ENCODE results near the gene BST1. TPM values are rescaled to one million over a fixed set of nuclear protein-coding genes. Genes with fewer than 3 reads are reported as not detected.

BST1 gene
- total RNA-seq, 1 donor from 2014 or later: 2.7 TPM

- no peak overlapping the region for H3K27ac ChIP-seq (replicated peaks)
- H3K27me3 ChIP-seq (ENCODE audit: low read depth): no peaks in the 10 kb centered on the region
- H3K4me3 ChIP-seq: no peak overlapping the region
- H3K36me3 ChIP-seq: no peaks in the 10 kb centered on the region
- no peaks in the 10 kb centered on the region for H3K4me1 ChIP-seq
- no peak for TF ChIP-seq CTCF (IDR thresholded peaks at IDR 0.05; ENCODE audit: borderline replicate concordance)
- intact Hi-C loops (cut with micrococcal nuclease): no loop called here
- DNase-seq: no peak
- H3K9me3 ChIP-seq (replicated peaks): peaks cover 22% of the 10 kb centered on the region
Observed at GRCh38 chr4:15746110-15746509, 43.2 kb downstream of the BST1 start.

- no peak overlapping the region for H3K4me3 ChIP-seq
- H3K9me3 ChIP-seq (replicated peaks): peaks cover 6% of the 10 kb centered on the region
- no peak for TF ChIP-seq CTCF (IDR thresholded peaks at IDR 0.05; ENCODE audit: borderline replicate concordance)
- no peak overlapping the region for H3K27ac ChIP-seq (replicated peaks)
- intact Hi-C loops (cut with micrococcal nuclease): no loop called here
- DNase-seq: no peak
- no peaks in the 10 kb centered on the region for H3K27me3 ChIP-seq (ENCODE audit: low read depth)
- H3K4me1 ChIP-seq: peaks cover 7% of the 10 kb centered on the region
- H3K36me3 ChIP-seq: no peaks in the 10 kb centered on the region
Observed at GRCh38 chr4:15749001-15749400, 46.1 kb downstream of the BST1 start.

- peaks cover 21% of the 10 kb centered on the region for H3K4me1 ChIP-seq
- no peak for DNase-seq
- no peak overlapping the region for H3K27ac ChIP-seq (replicated peaks)
- no peaks in the 10 kb centered on the region for H3K27me3 ChIP-seq (ENCODE audit: low read depth)
- no peak for TF ChIP-seq CTCF (IDR thresholded peaks at IDR 0.05; ENCODE audit: borderline replicate concordance)
- H3K9me3 ChIP-seq (replicated peaks): peaks cover 5% of the 10 kb centered on the region
- H3K36me3 ChIP-seq: no peaks in the 10 kb centered on the region
- intact Hi-C loops (cut with micrococcal nuclease): no loop called here
- no peak overlapping the region for H3K4me3 ChIP-seq
Observed at GRCh38 chr4:15751153-15751552, 48.3 kb downstream of the BST1 start.

GRCh38 chr4:15753081-15753480 lies 50.2 kb downstream of the BST1 start:
- H3K4me3 ChIP-seq: no peak overlapping the region
- H3K4me1 ChIP-seq: peaks cover 21% of the 10 kb centered on the region
- intact Hi-C loops (cut with micrococcal nuclease): no loop called here
- H3K9me3 ChIP-seq (replicated peaks): no peaks in the 10 kb centered on the region
- DNase-seq: no peak
- no peak for TF ChIP-seq CTCF (IDR thresholded peaks at IDR 0.05; ENCODE audit: borderline replicate concordance)
- no peaks in the 10 kb centered on the region for H3K27me3 ChIP-seq (ENCODE audit: low read depth)
- no peaks in the 10 kb centered on the region for H3K36me3 ChIP-seq
- H3K27ac ChIP-seq (replicated peaks): peak overlapping the region; percentile 83

- Histone ChIP-seq H3K36me3 (no peaks in the 10 kb centered on the region), H3K4me1 (peaks cover 21% of the 10 kb centered on the region), H3K4me3 (no peak overlapping the region), H3K9me3 (replicated peaks) (no peaks in the 10 kb centered on the region), H3K27me3 (ENCODE audit: low read depth) (no peaks in the 10 kb centered on the region), H3K27ac (replicated peaks) (peak overlapping the region; percentile 83)
- intact Hi-C loops (cut with micrococcal nuclease): no loop called here
- peak; percentile 76 for DNase-seq
- no peak for TF ChIP-seq CTCF (IDR thresholded peaks at IDR 0.05; ENCODE audit: borderline replicate concordance)
Observed at GRCh38 chr4:15753786-15754185, 50.9 kb downstream of the BST1 start.

GRCh38 chr4:15754323-15754722 lies 51.5 kb downstream of the BST1 start:
- no peak for DNase-seq
- intact Hi-C loops (cut with micrococcal nuclease): no loop called here
- Histone ChIP-seq H3K36me3 (no peaks in the 10 kb centered on the region), H3K4me3 (no peak overlapping the region), H3K9me3 (replicated peaks) (no peaks in the 10 kb centered on the region), H3K4me1 (peaks cover 21% of the 10 kb centered on the region), H3K27ac (replicated peaks) (peak overlapping the region; percentile 83), H3K27me3 (ENCODE audit: low read depth) (no peaks in the 10 kb centered on the region)
- TF ChIP-seq CTCF (IDR thresholded peaks at IDR 0.05; ENCODE audit: borderline replicate concordance): no peak

Measured in left ventricle myocardium inferior (tissue), 1 donor.